EL (cell line): ENCODE data around the gene DAAM2.

ENCODE experiments used
- DNase-seq: peaks from one replicate; pipeline ENCODE4 v3.0.0-alpha.2; 2016

Gene DAAM2

GRCh38 chr6:39891976-39892375 lies 99.8 kb downstream of the DAAM2 start:
- no peak for DNase-seq

GRCh38 chr6:39892490-39893129 lies 100.4 kb downstream of the DAAM2 start:
- DNase-seq, result peak; percentile 76

- DNase-seq, result no peak
Measured at GRCh38 chr6:39893286-39893685, 101.1 kb downstream of the DAAM2 start.

- no peak for DNase-seq
Measured at GRCh38 chr6:39896701-39897100, 104.5 kb downstream of the DAAM2 start.

- DNase-seq, result no peak
Measured at GRCh38 chr6:39897698-39898097, 105.5 kb downstream of the DAAM2 start.

- DNase-seq, result no peak
Measured at GRCh38 chr6:39898625-39899024, 106.4 kb downstream of the DAAM2 start.

- DNase-seq, result peak; percentile 18
Measured at GRCh38 chr6:39899554-39900295, 107.5 kb downstream of the DAAM2 start.

- no peak for DNase-seq
Measured at GRCh38 chr6:39901116-39901655, 109.0 kb downstream of the DAAM2 start.

GRCh38 chr6:39901670-39902069 lies 109.5 kb downstream of the DAAM2 start:
- no peak for DNase-seq

GRCh38 chr6:39902136-39902535 lies 110.0 kb downstream of the DAAM2 start:
- DNase-seq, result no peak

- no peak for DNase-seq
Measured at GRCh38 chr6:39902786-39903465, 110.8 kb downstream of the DAAM2 start.

- no peak for DNase-seq
Measured at GRCh38 chr6:39903656-39904055, 111.5 kb downstream of the DAAM2 start.

- no peak for DNase-seq
Measured at GRCh38 chr6:39904946-39905639, 112.9 kb downstream of the DAAM2 start.

- no peak for DNase-seq
Measured at GRCh38 chr6:39905640-39905975, 113.4 kb downstream of the DAAM2 start.

GRCh38 chr6:39906318-39906761 lies 114.2 kb downstream of the DAAM2 start:
- DNase-seq, result no peak

GRCh38 chr6:39907871-39908575 lies 115.8 kb downstream of the DAAM2 start:
- DNase-seq, result no peak

- no peak for DNase-seq
Measured at GRCh38 chr6:39908838-39909583, 116.8 kb downstream of the DAAM2 start.

GRCh38 chr6:39909701-39910100 lies 117.5 kb downstream of the DAAM2 start:
- DNase-seq, result no peak

GRCh38 chr6:39910164-39910563 lies 118.0 kb downstream of the DAAM2 start:
- no peak for DNase-seq

GRCh38 chr6:39910744-39911143 lies 118.6 kb downstream of the DAAM2 start:
- no peak for DNase-seq

- no peak for DNase-seq
Measured at GRCh38 chr6:39911513-39912125, 119.4 kb downstream of the DAAM2 start.
